ENCODE data around the gene UFC1.

Gene UFC1

DNA sequence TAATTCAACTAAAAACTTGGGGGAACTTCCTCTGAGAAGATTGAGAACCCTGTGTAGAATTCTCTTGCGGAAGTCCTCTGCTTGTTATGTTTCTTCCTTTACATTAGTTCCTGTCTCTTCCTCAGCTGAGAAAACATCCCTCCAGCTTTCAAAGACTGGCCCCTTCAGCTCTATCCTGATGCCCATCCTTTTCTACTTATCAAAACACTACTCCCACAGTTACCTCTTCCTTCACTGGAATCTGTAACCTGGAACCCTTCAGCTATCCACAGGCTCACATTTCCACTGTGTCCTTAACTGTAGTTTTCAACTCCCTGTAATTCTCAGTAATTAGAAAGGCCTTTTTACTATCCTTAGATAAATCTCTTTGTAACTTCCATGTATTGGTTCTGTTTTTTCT is 15.3 kb upstream of the UFC1 start:
- H3K4me3 ChIP-seq (replicated peaks; ENCODE audit: low read depth, low read length), result no peak overlapping the region
- TF ChIP-seq, protein P1, sequence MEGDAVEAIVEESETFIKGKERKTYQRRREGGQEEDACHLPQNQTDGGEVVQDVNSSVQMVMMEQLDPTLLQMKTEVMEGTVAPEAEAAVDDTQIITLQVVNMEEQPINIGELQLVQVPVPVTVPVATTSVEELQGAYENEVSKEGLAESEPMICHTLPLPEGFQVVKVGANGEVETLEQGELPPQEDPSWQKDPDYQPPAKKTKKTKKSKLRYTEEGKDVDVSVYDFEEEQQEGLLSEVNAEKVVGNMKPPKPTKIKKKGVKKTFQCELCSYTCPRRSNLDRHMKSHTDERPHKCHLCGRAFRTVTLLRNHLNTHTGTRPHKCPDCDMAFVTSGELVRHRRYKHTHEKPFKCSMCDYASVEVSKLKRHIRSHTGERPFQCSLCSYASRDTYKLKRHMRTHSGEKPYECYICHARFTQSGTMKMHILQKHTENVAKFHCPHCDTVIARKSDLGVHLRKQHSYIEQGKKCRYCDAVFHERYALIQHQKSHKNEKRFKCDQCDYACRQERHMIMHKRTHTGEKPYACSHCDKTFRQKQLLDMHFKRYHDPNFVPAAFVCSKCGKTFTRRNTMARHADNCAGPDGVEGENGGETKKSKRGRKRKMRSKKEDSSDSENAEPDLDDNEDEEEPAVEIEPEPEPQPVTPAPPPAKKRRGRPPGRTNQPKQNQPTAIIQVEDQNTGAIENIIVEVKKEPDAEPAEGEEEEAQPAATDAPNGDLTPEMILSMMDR (IDR thresholded peaks at IDR 0.05; ENCODE audit: low read length, missing control alignments), result no peak
- DNase-seq (ENCODE audit: low read depth), result no peak

DNA sequence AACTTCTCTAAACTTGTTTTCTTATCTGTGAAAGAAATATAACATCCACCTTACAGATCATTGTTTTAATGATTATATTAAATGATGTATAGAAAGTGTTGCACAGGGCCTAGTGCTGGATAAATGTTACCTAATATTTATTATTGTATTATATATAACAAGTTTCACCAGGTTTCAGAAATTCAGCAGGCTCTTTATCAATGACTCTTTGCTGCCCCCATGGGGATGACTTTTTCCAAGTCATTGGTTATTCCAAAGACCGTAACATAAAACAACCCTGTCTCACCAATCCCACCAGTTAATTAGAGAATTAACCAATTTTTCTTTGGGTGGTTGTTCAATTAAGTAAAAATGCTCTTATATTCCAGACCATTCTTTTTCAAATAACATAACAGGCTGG is 14.0 kb upstream of the UFC1 start:
- TF ChIP-seq, protein P1 (IDR thresholded peaks at IDR 0.05; ENCODE audit: low read length, missing control alignments), result peak; percentile 56
- H3K4me3 ChIP-seq (replicated peaks; ENCODE audit: low read depth, low read length), result no peak overlapping the region
- DNase-seq (ENCODE audit: low read depth), result peak; percentile 74

- TF ChIP-seq, protein P1 (IDR thresholded peaks at IDR 0.05; ENCODE audit: low read length, missing control alignments), result no peak
- no peak for DNase-seq (ENCODE audit: low read depth)
- H3K4me3 ChIP-seq (replicated peaks; ENCODE audit: low read depth, low read length), result no peak overlapping the region
These were observed 12.9 kb upstream of the UFC1 start for GRCh38 chr1:161140755-161141400.

- no peak overlapping the region for H3K4me3 ChIP-seq (replicated peaks; ENCODE audit: low read depth, low read length)
- TF ChIP-seq, protein P1 (IDR thresholded peaks at IDR 0.05; ENCODE audit: low read length, missing control alignments), result no peak
- no peak for DNase-seq (ENCODE audit: low read depth)
These were observed 7.9 kb upstream of the UFC1 start for GRCh38 chr1:161145832-161146231.

- peak overlapping the region; percentile 99 for H3K4me3 ChIP-seq (replicated peaks; ENCODE audit: low read depth, low read length)
- TF ChIP-seq, protein P1 (IDR thresholded peaks at IDR 0.05; ENCODE audit: low read length, missing control alignments), result no peak
- DNase-seq (ENCODE audit: low read depth), result no peak
These were observed 602 bp upstream of the UFC1 start for GRCh38 chr1:161153176-161153575.

- H3K4me3 ChIP-seq (replicated peaks; ENCODE audit: low read depth, low read length), result no peak overlapping the region
- DNase-seq (ENCODE audit: low read depth), result no peak
- TF ChIP-seq, protein P1 (IDR thresholded peaks at IDR 0.05; ENCODE audit: low read length, missing control alignments), result no peak
These were observed 4.1 kb downstream of the UFC1 start for GRCh38 chr1:161157867-161158266.

All from fibroblast of pulmonary artery (primary cell).